ENCODE measurements around the gene DLGAP1. TPM values are rescaled to one million over a fixed set of nuclear protein-coding genes. Genes with fewer than 3 reads are reported as not detected.

The DLGAP1 gene
- total RNA-seq, 1 experiment from 2014 or later = 23.0 TPM

- DNase-seq (ENCODE audit: low spot score) (no peak), ATAC-seq (no peak)
- Mint-ChIP-seq H3K4me1 (peaks cover under 1% of the 10 kb centered on the region), H3K27ac (no peak overlapping the region), H3K27me3 (ENCODE audit: low read depth) (no peaks in the 10 kb centered on the region), H3K9me3 (no peaks in the 10 kb centered on the region), H3K4me3 (no peak overlapping the region), H3K36me3 (no peaks in the 10 kb centered on the region)
- TF ChIP-seq JUN (CRISPR knock-in tag; IDR thresholded peaks at IDR 0.05) (no peak), TP53 (CRISPR knock-in tag; IDR thresholded peaks at IDR 0.05) (no peak), TEAD1 (CRISPR knock-in tag; IDR thresholded peaks at IDR 0.05) (no peak), TEAD4 (CRISPR knock-in tag; IDR thresholded peaks at IDR 0.05) (no peak), FOXJ3 (CRISPR knock-in tag; IDR thresholded peaks at IDR 0.05; ENCODE audit: borderline replicate concordance) (no peak)
- ChIA-PET POLR2A (no interaction called here), CTCF (interaction anchor here (1.0 kb wide), 1 partner anchor 44 kb away, joined by 3 read pairs; no protein-coding TSS in a partner anchor)
Measured at GRCh38 chr18:3814816-3815215, 640.3 kb downstream of the DLGAP1 start.

GRCh38 chr18:3810296-3810695, 644.8 kb downstream of the DLGAP1 start:
- Mint-ChIP-seq H3K27ac (no peak overlapping the region), H3K9me3 (no peaks in the 10 kb centered on the region), H3K4me3 (no peak overlapping the region), H3K36me3 (no peaks in the 10 kb centered on the region), H3K27me3 (ENCODE audit: low read depth) (no peaks in the 10 kb centered on the region), H3K4me1 (no peaks in the 10 kb centered on the region)
- ATAC-seq = no peak
- TF ChIP-seq ATF3 (CRISPR knock-in tag; conservative IDR thresholded peaks at IDR 0.05) (no peak), ZNF121 (CRISPR knock-in tag; IDR thresholded peaks at IDR 0.05) (no peak), GRHL2 (CRISPR knock-in tag; IDR thresholded peaks at IDR 0.05; ENCODE audit: insufficient replicate concordance, severe bottlenecking) (no peak), NFATC4 (CRISPR knock-in tag; IDR thresholded peaks at IDR 0.05) (no peak)
- TF ChIP-seq, protein P1, sequence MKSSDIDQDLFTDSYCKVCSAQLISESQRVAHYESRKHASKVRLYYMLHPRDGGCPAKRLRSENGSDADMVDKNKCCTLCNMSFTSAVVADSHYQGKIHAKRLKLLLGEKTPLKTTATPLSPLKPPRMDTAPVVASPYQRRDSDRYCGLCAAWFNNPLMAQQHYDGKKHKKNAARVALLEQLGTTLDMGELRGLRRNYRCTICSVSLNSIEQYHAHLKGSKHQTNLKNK (CRISPR knock-in tag; IDR thresholded peaks at IDR 0.05) = no peak
- no peak for DNase-seq (ENCODE audit: low spot score)
- ChIA-PET POLR2A (no interaction called here), CTCF (interaction anchor here (0.5 to 1.7 kb wide), 2 partner anchors 39 to 66 kb away, joined by 3 to 10 read pairs; no protein-coding TSS in a partner anchor)

GRCh38 chr18:3808985-3809780, 645.9 kb downstream of the DLGAP1 start:
- ChIA-PET CTCF (interaction anchor here (1.7 kb wide), 1 partner anchor 38 kb away, joined by 10 read pairs; no protein-coding TSS in a partner anchor), POLR2A (interaction anchor here (0.9 kb wide), 1 partner anchor 12 kb away, joined by 3 read pairs; no protein-coding TSS in a partner anchor)
- ATAC-seq (peak; percentile 74), DNase-seq (ENCODE audit: low spot score) (no peak)
- no peaks in the 10 kb centered on the region for H3K4me1 Mint-ChIP-seq
- no peak overlapping the region for H3K27ac Mint-ChIP-seq
- no peak for TF ChIP-seq ZNF138 (CRISPR knock-in tag; conservative IDR thresholded peaks at IDR 0.05)
- no peak for TF ChIP-seq PRRX2 (CRISPR knock-in tag; IDR thresholded peaks at IDR 0.05)
- TF ChIP-seq, protein P2, sequence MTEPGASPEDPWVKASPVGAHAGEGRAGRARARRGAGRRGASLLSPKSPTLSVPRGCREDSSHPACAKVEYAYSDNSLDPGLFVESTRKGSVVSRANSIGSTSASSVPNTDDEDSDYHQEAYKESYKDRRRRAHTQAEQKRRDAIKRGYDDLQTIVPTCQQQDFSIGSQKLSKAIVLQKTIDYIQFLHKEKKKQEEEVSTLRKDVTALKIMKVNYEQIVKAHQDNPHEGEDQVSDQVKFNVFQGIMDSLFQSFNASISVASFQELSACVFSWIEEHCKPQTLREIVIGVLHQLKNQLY (CRISPR knock-in tag; IDR thresholded peaks at IDR 0.05) = no peak
- TF ChIP-seq NFATC4 (CRISPR knock-in tag; IDR thresholded peaks at IDR 0.05) = no peak
- H3K9me3 Mint-ChIP-seq = no peaks in the 10 kb centered on the region
- H3K36me3 Mint-ChIP-seq = no peaks in the 10 kb centered on the region
- H3K4me3 Mint-ChIP-seq = no peak overlapping the region
- H3K27me3 Mint-ChIP-seq (ENCODE audit: low read depth) = no peaks in the 10 kb centered on the region

DNA sequence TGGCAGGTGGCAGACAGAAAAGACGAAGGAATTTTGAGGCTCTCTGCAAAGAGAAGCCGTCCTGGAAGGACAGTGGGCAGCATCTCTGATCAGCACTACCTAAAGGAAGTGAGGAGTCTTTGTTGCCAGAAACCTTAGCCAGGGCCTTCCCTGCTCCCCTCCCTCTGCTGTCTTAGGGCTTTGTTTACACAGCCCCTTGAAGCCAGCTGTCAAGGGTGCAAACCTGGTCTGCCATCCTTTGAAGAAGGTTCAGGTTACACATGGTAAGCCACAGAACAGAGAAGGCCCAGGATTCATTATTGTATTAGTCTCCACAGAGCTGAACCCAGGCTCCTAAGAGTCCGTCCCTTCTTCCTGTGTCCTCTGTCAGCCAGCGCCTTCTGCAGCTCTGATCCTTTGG, 648.5 kb downstream of the DLGAP1 start:
- peak; percentile 67 for ATAC-seq
- no peaks in the 10 kb centered on the region for H3K36me3 Mint-ChIP-seq
- ChIA-PET POLR2A (no interaction called here), CTCF (interaction anchor here (1.4 kb wide), 1 partner anchor 35 kb away, joined by 15 read pairs; no protein-coding TSS in a partner anchor)
- DNase-seq (ENCODE audit: low spot score) = no peak
- H3K9me3 Mint-ChIP-seq = no peaks in the 10 kb centered on the region
- no peak for TF ChIP-seq IRF2 (CRISPR knock-in tag; IDR thresholded peaks at IDR 0.05; ENCODE audit: borderline replicate concordance, low read depth)
- TF ChIP-seq ATF6 (CRISPR knock-in tag; IDR thresholded peaks at IDR 0.05) = no peak
- TF ChIP-seq, protein P1 (CRISPR knock-in tag; IDR thresholded peaks at IDR 0.05) = no peak
- H3K4me1 Mint-ChIP-seq = no peaks in the 10 kb centered on the region
- no peaks in the 10 kb centered on the region for H3K27me3 Mint-ChIP-seq (ENCODE audit: low read depth)
- no peak overlapping the region for H3K4me3 Mint-ChIP-seq
- no peak overlapping the region for H3K27ac Mint-ChIP-seq

Measured in WTC11 (cell line).